G401.6 (cell line): Measurements from ENCODE around the gene SEPHS2.
"Not testable (repeated sequence)": the region's sequence is repeated elsewhere in the genome, so short reads cannot be mapped to it uniquely, and the experiment has no call there.

Experiments used
- FAIRE-seq: peaks from 2 replicates; lab custom pipeline; 2012; peaks lifted over from hg19 to GRCh38; lab: Jason Lieb, UNC

Gene SEPHS2

DNA sequence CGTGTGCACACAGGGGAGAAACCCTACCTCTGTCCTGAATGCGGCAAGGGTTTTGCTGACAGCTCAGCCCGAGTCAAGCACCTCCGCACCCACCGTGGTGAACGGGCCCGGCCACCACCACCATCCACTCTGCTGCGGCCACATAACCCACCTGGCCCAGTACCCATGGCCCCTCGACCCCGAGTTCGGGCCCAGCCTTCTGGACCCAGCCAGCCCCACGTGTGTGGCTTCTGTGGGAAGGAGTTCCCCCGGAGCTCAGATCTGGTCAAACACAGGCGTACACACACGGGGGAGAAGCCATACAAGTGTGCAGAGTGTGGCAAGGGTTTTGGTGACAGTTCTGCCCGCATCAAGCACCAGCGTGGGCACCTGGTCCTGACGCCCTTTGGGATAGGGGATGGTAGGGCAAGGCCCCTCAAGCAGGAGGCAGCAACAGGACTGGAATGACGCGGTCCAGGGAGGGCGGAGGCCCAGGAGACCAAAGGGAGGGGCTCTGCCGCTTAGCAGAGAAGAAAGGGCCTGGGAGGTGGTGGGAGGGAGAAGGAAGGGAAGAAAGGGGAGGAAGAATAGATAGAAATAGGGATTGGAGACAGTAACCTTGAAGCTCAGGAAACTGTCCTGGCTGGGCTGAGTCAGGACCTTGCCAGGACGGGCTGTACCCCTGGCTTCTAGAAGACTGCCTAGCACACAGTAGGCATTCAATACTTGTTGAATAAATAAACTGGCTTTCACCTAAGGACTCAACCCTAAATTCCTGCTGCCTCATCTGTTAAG lies 46.8 kb downstream of the SEPHS2 start:
- no peak for FAIRE-seq

DNA sequence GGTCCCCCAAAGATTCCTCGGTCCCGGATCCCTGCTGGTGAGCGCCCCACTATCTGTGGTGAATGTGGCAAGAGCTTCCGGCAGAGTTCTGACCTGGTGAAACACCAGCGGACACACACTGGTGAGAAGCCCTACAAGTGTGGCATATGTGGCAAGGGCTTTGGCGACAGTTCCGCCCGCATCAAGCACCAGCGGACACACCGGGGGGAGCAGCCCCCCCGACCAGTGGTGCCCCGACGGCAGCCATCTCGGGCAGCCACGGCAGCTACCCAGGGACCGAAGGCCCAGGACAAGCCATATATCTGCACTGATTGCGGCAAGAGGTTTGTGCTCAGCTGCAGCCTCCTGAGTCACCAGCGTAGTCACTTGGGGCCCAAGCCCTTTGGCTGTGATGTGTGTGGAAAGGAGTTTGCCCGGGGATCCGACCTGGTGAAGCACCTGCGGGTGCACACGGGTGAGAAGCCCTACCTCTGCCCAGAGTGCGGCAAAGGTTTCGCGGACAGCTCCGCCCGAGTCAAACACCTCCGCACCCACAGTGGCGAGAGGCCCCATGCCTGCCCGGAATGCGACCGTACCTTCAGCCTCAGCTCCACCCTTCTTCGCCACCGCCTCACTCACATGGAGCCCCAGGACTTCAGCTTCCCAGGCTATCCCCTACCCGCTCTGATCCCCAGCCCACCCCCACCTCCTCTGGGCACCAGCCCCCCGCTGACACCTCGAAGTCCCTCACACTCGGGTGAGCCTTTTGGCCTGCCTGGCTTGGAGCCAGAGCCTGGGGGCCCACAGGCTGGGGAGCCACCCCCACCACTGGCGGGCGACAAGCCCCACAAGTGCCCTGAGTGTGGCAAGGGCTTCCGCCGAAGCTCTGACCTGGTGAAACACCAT lies 47.7 kb downstream of the SEPHS2 start:
- no peak for FAIRE-seq

DNA sequence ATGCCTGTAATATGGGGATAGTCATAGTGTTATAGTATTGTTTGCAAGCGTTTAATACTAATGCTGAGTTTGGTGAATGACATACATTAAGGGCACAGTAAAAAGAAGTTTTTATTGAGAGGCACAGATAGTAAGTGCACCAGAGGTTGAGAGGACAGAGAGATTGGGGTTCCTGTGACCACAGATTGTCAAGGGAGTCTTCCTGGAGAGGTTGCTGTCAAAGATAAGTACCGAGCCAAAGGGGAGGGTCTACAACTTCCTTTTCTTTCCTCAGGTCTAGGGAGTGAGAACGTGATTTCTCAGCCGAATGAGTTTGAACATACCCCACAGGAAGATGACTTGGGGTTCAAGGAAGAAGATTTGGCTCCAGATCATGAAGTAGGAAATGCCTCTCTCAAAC lies 48.6 kb downstream of the SEPHS2 start:
- no peak for FAIRE-seq

DNA sequence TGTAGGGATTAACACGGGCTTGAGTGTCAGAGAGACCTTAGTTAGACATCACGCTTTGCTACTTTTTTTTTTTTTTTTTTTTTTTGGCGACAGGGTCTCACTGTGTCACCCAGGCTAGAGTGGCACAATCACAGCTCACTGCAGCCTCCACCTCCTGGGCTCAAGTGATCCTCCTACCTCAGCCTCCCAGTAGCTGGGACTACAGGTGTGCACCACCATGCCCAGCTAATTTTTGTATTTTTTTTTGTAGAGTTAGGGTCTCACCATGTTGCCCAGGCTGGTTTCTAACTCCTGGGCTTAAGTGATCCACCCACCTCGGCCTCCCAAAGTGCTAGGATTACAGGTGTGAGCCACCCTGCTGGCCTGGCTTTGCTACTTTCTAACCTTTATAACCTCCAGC lies 49.0 kb downstream of the SEPHS2 start:
- FAIRE-seq: not testable (repeated sequence)

DNA sequence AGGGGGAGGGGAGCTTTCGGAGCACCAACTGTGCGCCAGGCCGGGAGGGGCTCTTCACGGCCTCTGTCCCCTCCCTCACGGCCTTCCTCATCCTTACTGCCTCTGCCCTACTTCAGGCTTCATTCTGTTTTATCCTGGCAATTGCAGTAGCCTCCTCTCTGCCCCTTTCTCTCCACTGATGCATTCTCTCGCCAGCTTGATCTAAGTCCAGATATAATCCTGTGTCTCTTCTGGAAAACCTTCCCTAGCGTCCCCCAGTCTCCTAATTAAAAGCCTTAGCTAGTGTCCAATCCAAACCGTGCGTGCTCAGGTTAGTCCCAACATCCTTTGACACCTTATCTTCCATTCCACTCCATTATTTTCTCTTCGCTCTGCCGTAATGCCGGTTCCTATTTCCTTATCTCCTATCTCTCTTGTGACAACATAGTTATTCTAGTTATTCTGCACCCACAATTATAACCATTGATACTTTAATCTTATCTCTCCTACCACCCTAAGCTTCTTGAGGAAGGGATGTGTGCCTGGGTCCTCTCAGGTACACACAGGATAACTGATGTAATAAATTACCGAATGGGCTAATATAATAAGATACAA lies 49.6 kb downstream of the SEPHS2 start:
- FAIRE-seq: no peak

DNA sequence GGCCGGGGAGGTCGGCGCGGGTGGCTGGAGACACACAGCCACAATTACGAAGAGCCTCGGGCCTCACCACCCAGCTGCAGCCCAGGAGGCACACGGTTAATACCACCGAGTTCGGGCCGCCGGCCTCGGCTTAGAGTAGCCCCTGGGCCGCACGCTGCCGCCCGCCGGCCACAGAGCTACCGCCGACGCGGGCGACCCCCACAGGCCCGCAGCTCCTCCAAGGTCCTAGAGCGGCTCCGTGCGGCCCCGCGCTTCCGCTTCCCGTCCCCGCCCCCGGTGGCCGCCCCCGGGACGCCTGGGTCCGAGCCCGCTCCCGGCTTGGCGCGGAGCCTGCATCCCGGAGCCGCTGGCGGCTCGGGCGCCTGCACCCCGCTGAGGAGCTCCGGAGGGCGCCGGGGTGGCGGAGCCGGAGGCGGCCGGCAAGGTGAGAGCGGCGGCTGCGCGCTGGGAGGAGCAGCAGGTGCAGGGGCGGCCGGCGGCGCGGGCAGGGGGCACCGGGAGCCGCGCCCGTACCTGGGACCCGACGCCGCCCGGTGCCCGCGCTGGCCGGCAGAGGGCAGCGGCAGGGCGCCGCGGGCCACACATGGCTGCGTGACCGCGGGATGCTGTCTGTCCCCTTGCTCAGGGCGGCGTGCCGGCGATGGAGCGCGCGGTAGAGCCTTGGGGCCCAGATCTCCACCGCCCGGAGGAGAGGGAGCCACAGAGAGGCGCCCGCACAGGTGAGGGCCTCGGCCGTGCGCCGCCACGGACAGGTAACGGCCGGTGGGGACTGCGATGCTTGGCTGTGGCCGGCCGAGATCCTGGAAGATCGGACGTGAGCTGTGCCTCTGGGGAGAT lies 50.3 kb downstream of the SEPHS2 start, which contains the start of gene ZNF48:
Gene ZNF48, plus strand, starts transcription at position 266 of the 837 bp plus-strand sequence. Its CDS starts 375 bp downstream, at position 641.
- no peak for FAIRE-seq

DNA sequence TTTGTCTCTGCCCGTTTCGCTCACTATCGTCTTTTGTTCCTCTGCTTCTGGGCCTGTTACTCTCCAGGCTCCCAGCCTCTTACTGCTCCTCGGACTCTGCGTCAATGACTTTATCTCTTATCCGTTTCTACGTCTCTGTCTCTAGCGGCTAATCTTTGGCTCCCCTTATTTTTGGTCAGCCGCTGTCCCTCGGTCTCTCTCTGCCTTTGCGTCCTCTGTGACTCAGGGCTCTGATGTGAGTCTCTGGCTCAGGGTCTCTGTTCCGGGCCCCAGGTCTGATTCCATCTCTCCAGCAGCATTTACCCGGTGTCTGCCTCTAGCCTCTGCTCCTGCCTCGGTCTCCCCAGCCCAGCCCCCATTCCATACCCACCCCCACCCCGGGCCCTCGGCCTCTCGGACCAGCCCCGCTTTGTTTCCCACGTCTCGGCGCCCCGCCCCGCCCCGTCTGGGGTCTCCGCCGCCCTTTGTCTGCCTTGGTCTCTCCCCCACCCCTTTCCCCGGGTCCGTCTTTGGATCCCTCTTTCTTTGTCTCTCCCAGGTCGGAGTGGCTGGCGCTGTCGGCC lies 51.0 kb downstream of the SEPHS2 start:
- FAIRE-seq: no peak
